HepG2 (cell line): ENCODE data around the gene BLCAP. TPM values are rescaled to one million over a fixed set of nuclear protein-coding genes. Genes with fewer than 3 reads are reported as not detected.
A peak's percentile ranks its signal among the peaks of the same experiment; 100 is the strongest.

ENCODE experiments used
- CBX1 ChIP-seq: IDR thresholded peaks from one replicate; pipeline ENCODE4 v1.6.1; 2016; ENCODE audit warnings: antibody characterized with exemption, low read depth
- DBP ChIP-seq: sonication (generic); formaldehyde crosslinking; IDR thresholded peaks from 2 replicates; pipeline ENCODE4 v1.4.0; 2020; ENCODE audit warnings: missing genetic modification reagents; ENCODE audit errors: not compliant biosample characterization
- DPF2 ChIP-seq: sonication (generic); formaldehyde crosslinking; IDR thresholded peaks from 2 replicates; pipeline ENCODE4 v1.4.0; 2020; ENCODE audit warnings: mild to moderate bottlenecking, low read depth, missing genetic modification reagents, borderline replicate concordance
- EEA1 ChIP-seq: sonication (generic); formaldehyde crosslinking; IDR thresholded peaks from 2 replicates; pipeline ENCODE4 v1.5.1; 2020; ENCODE audit warnings: mild to moderate bottlenecking, missing genetic modification reagents, borderline replicate concordance
- EP300 ChIP-seq, 3 experiments: sonication (generic) in 1 of 3; formaldehyde crosslinking in 1 of 3; IDR thresholded peaks; 2 replicates each; pipeline versions ENCODE4 v1.5.1 to v1.6.1; 2011 to 2020; ENCODE audit warnings: low read depth in 2 of 3, low read length in 2 of 3, borderline replicate concordance in 1 of 3, improper control_type of control experiment in 1 of 3, mild to moderate bottlenecking in 1 of 3, missing genetic modification reagents in 1 of 3, moderate library complexity in 1 of 3
- FOXA1 ChIP-seq, 2 experiments: fragments of 450-650 bp in 1 of 2; sonication (generic) in 1 of 2; formaldehyde crosslinking in 1 of 2; IDR thresholded peaks; 2 replicates each; pipeline versions ENCODE4 v1.4.0 to v1.6.1; 2016 to 2020; ENCODE audit warnings: missing genetic modification reagents in 1 of 2
- FOXP1 ChIP-seq, 2 experiments: fragments of 450-650 bp in 1 of 2; IDR thresholded peaks; 2 replicates each; pipeline ENCODE4 v1.6.1; 2017 to 2018; ENCODE audit warnings: antibody characterized with exemption in 1 of 2
- IRF9 ChIP-seq: sonication (generic); formaldehyde crosslinking; IDR thresholded peaks from 2 replicates; pipeline ENCODE4 v1.8.0; 2022; ENCODE audit warnings: missing genetic modification reagents, mild to moderate bottlenecking, borderline replicate concordance
- KDM4B ChIP-seq: sonication (generic); formaldehyde crosslinking; IDR thresholded peaks from 2 replicates; pipeline ENCODE4 v1.4.0; 2020; ENCODE audit warnings: missing genetic modification reagents
- MAZ ChIP-seq, 2 experiments: sonication (generic) in 1 of 2; formaldehyde crosslinking in 1 of 2; IDR thresholded peaks; 2 replicates each; pipeline versions ENCODE4 v1.5.0 to v1.6.1; 2012 to 2020; ENCODE audit warnings: low read depth in 2 of 2, mild to moderate bottlenecking in 2 of 2, borderline replicate concordance in 1 of 2, improper control_type of control experiment in 1 of 2, low read length in 1 of 2, missing genetic modification reagents in 1 of 2, moderate library complexity in 1 of 2
- RFXAP ChIP-seq: sonication (generic); formaldehyde crosslinking; IDR thresholded peaks from 2 replicates; pipeline ENCODE4 v1.4.0; 2020; ENCODE audit warnings: missing genetic modification reagents, borderline replicate concordance
- SAP130 ChIP-seq: IDR thresholded peaks from 2 replicates; pipeline ENCODE4 v1.6.1; 2016; ENCODE audit warnings: low read depth
- SMC3 ChIP-seq: IDR thresholded peaks from 2 replicates; pipeline ENCODE4 v1.6.1; 2011; ENCODE audit warnings: low read length, improper control_type of control experiment
- SRF ChIP-seq: IDR thresholded peaks from 2 replicates; pipeline ENCODE4 v1.6.1; 2011; ENCODE audit warnings: mild to moderate bottlenecking, low read depth, low read length, moderate library complexity
- ZBTB39 ChIP-seq: sonication (generic); formaldehyde crosslinking; IDR thresholded peaks from 2 replicates; pipeline ENCODE4 v1.5.0; 2020; ENCODE audit warnings: missing genetic modification reagents
- ZFX ChIP-seq: sonication (generic); formaldehyde crosslinking; IDR thresholded peaks from 2 replicates; pipeline ENCODE4 v1.4.0; 2020; ENCODE audit warnings: mild to moderate bottlenecking, low read depth, missing genetic modification reagents, moderate library complexity
- ZNF235 ChIP-seq: sonication (generic); formaldehyde crosslinking; IDR thresholded peaks from 2 replicates; pipeline ENCODE4 v1.8.1; 2023; ENCODE audit warnings: mild to moderate bottlenecking, missing genetic modification reagents, borderline replicate concordance
- ZNF317 ChIP-seq: sonication (generic); formaldehyde crosslinking; IDR thresholded peaks from 2 replicates; pipeline ENCODE4 v1.5.0; 2020; ENCODE audit warnings: mild to moderate bottlenecking, missing genetic modification reagents
- ZNF33B ChIP-seq: sonication (generic); formaldehyde crosslinking; IDR thresholded peaks from 2 replicates; pipeline ENCODE4 v1.5.1; 2020; ENCODE audit warnings: mild to moderate bottlenecking, missing genetic modification reagents
- ZNF570 ChIP-seq: sonication (generic); formaldehyde crosslinking; IDR thresholded peaks from 2 replicates; pipeline ENCODE4 v1.4.0; 2020; ENCODE audit warnings: mild to moderate bottlenecking, missing genetic modification reagents, borderline replicate concordance
- ZNF747 ChIP-seq: sonication (generic); formaldehyde crosslinking; IDR thresholded peaks from 2 replicates; pipeline ENCODE4 v1.8.1; 2023; ENCODE audit warnings: missing genetic modification reagents, mild to moderate bottlenecking, borderline replicate concordance
- ZNF773 ChIP-seq: sonication (generic); formaldehyde crosslinking; IDR thresholded peaks from 2 replicates; pipeline ENCODE4 v1.4.0; 2020; ENCODE audit warnings: missing genetic modification reagents, borderline replicate concordance
- polyA plus RNA-seq, 8 experiments: library from polyadenylated mRNA; depleted of rRNA in 3 of 8; stranded (reverse) in 7 of 8; unstranded in 1 of 8; fragments of >200 nt; fragmentation: Illumina TruSeq in 4 of 8; extraction: Trizol in 4 of 8; gene quantifications; 2 replicates each; pipeline versions ENCODE4 v1.2.1 to v1.2.3, GENCODE V29; 2011 to 2016; ENCODE audit warnings: low read depth in 4 of 8, missing spikeins in 1 of 8, mixed read lengths in 1 of 8; ENCODE audit not compliant: insufficient read depth in 1 of 8
- total RNA-seq, 5 experiments: library from RNA; depleted of rRNA; stranded (reverse); fragments of >200 nt; fragmentation: Illumina TruSeq; extraction: Trizol; gene quantifications; 2 replicates each; pipeline ENCODE4 v1.2.3, GENCODE V29; 2016; ENCODE audit warnings: low read depth in 1 of 5

BLCAP gene
- total and polyA plus RNA-seq, 2 of the 13 experiments (the other 11 are each of a cell fraction or from before 2014, with no cell fraction given), result 52.4 to 86.8 TPM

- no peak for TF ChIP-seq FOXP1 (IDR thresholded peaks at IDR 0.05)
- 0 out of 2 replicates have a peak, but pooled peaks have one; percentile 3 for TF ChIP-seq FOXP1 (CRISPR knock-in tag; IDR thresholded peaks at IDR 0.05)
- TF ChIP-seq DBP (CRISPR knock-in tag), result no peak
- TF ChIP-seq RFXAP (CRISPR knock-in tag), result no peak
- TF ChIP-seq EP300 (IDR thresholded peaks at IDR 0.05; ENCODE audit: low read depth in 2 of 2, low read length in 2 of 2), result no peak
- 0 out of 2 replicates have a peak, but pooled peaks have one; percentile 9 for TF ChIP-seq EP300 (CRISPR knock-in tag; IDR thresholded peaks at IDR 0.05; ENCODE audit: borderline replicate concordance)
- no peak for TF ChIP-seq KDM4B (CRISPR knock-in tag)
- no peak for TF ChIP-seq ZNF235 (CRISPR knock-in tag)
- no peak for TF ChIP-seq IRF9
- TF ChIP-seq EEA1 (CRISPR knock-in tag), result no peak
- no peak for TF ChIP-seq ZNF773 (CRISPR knock-in tag)
- no peak for TF ChIP-seq FOXA1 (IDR thresholded peaks at IDR 0.05)
- peak; percentile 62 for TF ChIP-seq FOXA1 (CRISPR knock-in tag; IDR thresholded peaks at IDR 0.05)
- TF ChIP-seq MAZ (IDR thresholded peaks at IDR 0.05; ENCODE audit: borderline replicate concordance, low read depth, low read length), result no peak
- TF ChIP-seq MAZ (CRISPR knock-in tag; IDR thresholded peaks at IDR 0.05; ENCODE audit: low read depth), result no peak
- no peak; the same call in 1 of the 2 replicates for TF ChIP-seq ZNF33B (CRISPR knock-in tag)
- no peak for TF ChIP-seq ZNF747
- no peak for TF ChIP-seq DPF2 (CRISPR knock-in tag)
- no peak for TF ChIP-seq CBX1
- no peak for TF ChIP-seq ZBTB39 (CRISPR knock-in tag)
- TF ChIP-seq SAP130 (CRISPR knock-in tag), result peak; percentile 23; the same call in 1 of the 2 replicates
- no peak for TF ChIP-seq SRF
- no peak for TF ChIP-seq ZNF317 (CRISPR knock-in tag)
- peak; percentile 19; the same call in 1 of the 2 replicates for TF ChIP-seq ZFX
- TF ChIP-seq ZNF570 (CRISPR knock-in tag), result no peak
- TF ChIP-seq SMC3, result no peak
Measured at GRCh38 chr20:37535443-37536132, 7.9 kb upstream of the BLCAP start (continued).
